DMS153 treated with DMSO at 0.1 percent for 48 hours (cell line): Measurements from ENCODE around the gene LPP.

Experiments used
- DNase-seq: peaks from one replicate; lab custom pipeline; 2025; ENCODE audit not compliant: unreplicated experiment; lab: John Stamatoyannopoulos, UW

The LPP gene

DNA sequence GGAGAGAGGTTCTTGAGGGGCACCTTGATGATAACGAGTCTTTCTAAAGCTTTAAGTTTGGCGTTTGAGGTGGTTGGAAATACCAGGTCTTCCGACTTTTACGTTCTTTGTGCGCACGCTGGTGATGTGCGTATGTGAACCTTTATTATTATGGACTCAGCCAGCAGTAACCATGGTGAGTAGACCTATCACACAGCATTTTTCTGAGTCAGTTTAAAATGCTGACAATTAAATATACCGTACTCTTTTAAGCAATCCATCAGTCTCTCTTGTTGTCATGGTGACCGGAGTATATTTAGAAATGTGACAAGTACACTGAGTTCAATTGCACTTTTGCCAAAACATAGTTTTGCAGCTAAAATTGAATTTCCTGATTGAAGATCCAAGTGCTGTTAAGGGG is 172.2 kb downstream of the LPP start:
- no peak for DNase-seq

DNA sequence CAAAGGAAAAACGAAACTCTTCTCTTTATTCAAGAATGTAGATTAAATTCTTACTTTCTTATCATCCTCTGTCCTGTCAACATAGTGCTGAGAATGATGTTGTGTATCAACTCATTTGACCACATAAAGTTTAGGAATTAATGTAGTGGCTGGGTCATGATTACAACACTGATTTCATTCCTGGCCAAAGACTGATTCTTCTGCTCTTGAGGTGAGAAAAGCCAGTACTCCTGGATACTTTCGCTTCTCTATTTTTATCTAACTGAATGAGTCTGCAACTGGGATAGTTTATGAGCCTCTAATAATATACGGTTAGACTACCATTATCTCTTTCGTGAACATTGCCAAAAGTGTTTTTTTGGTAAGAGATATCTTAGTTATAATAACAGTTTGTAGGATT is 173.0 kb downstream of the LPP start:
- no peak for DNase-seq

DNA sequence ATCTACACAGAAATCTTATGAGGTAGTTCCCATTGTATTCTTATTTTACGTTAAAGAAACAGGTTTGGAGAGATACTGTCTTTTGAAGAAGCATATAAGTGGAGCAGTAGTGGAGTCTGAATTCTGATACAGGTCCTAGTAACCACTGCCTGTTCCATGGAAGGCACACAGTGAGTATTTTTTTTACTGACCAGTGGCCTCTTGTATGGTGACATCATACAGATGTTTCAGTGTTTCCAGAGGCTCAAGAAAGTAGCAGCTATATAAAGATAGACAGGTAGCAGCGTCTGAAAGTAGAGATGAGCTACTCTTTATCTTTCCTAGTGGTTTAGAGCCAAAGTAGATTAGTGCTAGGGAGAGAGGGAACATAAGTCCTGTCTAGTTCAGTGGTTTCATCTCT is 173.5 kb downstream of the LPP start:
- no peak for DNase-seq

- no peak for DNase-seq
Measured at GRCh38 chr3:188330138-188330537, 176.2 kb downstream of the LPP start.

GRCh38 chr3:188331166-188331565 is 177.2 kb downstream of the LPP start:
- no peak for DNase-seq

DNA sequence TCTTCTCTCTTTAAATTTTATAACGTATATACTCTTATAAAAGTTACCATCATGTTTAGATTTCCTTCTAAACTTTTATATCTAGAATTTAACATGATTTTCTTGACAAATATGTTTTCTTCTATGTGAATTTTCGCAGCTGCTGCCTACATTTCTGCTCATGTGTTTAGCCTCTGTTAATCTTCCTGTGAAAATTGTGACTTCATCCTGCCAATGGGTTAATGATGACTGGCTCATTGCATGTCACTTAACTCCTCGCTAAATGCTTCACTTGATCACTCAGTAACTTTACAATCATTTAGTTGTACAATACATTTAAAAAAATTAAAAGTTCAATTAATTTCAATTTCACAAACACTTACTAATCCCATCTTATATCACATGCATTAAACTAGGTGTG is 178.1 kb downstream of the LPP start:
- DNase-seq, result no peak

- DNase-seq, result no peak
Measured at GRCh38 chr3:188335656-188336055, 181.7 kb downstream of the LPP start.

- no peak for DNase-seq
Measured at GRCh38 chr3:188336178-188336577, 182.2 kb downstream of the LPP start.

DNA sequence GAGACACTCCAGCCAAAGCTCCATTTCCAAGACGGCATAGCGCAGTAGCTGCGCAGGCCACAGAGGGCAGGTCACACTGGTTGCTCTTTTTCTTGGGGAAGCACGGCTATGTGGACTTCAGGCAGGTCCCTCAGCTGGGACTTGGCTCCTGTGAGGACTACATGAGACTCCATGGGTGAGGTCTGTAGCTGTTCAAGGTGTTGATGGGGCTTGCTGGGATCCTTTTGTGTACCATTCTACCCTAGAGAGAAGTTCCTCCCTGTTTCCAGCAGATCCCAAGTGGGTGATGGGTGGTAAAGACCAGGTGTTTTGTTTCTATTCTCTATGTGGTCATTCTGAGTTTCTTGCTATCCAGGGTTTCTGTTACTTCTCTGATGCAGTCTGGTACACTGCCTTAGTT is 183.3 kb downstream of the LPP start:
- no peak for DNase-seq

- DNase-seq, result no peak
Measured at GRCh38 chr3:188338086-188338485, 184.1 kb downstream of the LPP start.

GRCh38 chr3:188339410-188340295 is 185.7 kb downstream of the LPP start:
- no peak for DNase-seq

DNA sequence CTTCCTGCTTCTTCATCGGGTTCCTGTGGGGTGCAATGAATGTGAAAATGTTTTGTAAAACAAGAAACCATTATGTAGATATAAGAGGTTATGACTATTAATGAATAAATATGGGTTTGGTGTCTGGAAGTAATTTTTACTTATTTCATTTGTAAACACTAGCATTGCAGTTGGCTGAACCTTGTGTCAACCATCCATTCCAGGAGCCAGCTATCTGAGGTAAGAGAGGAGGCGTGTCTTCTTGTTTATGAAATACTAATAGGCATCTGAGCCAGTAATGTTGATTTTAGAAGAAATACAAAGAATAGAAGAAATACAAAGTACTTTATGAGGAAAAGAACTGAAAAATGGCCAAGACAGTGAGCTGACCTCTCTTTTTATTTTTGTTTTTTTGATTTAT is 187.5 kb downstream of the LPP start:
- no peak for DNase-seq

DNA sequence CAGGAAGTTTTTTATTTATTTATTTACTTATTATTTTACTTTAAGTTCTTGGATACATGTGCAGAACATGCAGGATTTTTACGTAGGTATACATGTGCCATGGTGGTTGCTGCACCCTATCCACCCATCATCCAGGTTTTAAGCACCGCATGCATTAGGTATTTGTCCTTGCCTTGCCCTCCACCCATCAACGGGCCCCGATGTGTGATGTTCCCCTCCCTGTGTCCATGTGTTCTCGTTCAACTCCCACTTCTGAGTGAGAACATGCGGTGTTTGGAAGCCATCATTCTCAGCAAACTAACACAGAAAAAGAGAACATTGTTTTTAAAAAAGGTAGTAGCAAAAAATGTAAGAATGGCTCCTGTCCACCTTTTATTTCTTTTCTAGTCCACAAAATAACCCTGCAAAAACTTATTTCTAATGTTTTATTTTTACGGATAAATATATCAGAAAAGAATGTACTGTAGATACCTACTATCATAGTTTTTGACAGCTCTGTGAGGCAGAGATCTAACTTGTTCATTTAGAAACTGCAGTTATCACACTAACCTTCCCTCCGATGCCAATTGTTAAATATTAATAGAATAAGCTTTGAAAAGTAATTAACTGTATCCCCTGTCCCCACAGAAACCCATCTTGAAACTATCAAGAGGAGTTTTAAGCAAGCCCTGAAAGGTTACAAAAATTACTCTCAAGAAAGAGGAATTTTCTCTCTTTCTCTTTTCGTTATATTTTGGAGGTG is 189.2 kb downstream of the LPP start:
- no peak for DNase-seq

GRCh38 chr3:188343894-188344293 is 189.9 kb downstream of the LPP start:
- DNase-seq, result no peak

DNA sequence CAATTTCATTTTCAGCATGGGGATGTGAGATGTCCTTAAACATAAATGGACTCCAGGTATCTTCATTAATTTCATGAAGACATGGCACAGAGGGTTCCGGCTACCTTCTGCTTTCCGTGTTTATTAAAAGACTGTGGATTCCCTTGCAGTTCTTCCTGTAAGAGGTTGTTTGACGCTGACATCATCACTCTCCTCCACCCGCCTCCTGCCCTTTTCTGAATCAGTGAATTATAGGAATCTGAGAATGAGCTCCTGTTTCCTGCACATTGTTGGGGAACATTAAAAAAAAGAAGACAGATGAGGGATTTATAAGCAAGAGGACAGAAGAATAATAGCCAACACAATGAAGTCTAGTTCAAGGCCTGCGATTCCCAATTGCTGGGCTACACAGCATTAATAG is 191.3 kb downstream of the LPP start:
- no peak for DNase-seq

GRCh38 chr3:188348435-188349244 is 194.7 kb downstream of the LPP start:
- no peak for DNase-seq

GRCh38 chr3:188349351-188349901 is 195.5 kb downstream of the LPP start:
- no peak for DNase-seq

GRCh38 chr3:188349933-188350332 is 196.0 kb downstream of the LPP start:
- no peak for DNase-seq

DNA sequence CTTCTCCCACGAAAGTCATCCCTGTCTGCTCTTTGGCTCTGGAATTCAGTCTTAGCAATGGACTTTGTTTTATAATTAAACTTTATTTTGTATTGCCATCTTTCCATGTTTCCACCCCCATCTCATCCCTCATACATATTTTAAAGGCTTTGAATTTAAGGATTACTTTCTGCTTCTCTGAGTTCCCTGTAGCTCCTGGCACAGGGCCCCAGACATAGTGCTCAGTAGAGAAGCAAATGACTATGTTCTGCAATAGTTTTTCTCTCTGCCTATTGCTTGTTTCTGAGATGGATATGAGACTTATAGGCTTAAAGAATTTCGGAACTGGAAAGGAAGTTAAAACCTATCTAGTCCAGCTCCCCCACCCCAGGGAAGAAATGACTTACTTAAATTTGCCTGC is 197.0 kb downstream of the LPP start:
- no peak for DNase-seq

DNA sequence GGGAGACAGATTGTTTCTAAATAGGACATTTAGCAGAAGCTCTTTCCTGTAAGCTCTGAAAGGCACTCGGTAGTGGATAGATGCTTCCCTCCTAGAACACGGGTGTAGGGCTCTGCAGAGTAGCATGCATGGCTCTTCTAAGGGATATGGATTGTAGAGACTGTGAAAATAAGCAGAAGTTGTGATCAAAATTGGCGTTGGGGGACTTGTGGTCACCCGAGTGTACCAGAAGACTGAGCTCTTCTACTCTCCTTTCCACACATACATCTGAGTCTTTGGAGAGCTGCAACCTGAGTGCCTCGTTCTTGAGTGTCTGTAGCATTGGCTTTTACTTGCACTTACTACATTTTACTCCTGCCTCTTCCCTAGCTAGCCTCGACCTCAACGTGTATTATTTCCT is 197.7 kb downstream of the LPP start:
- DNase-seq, result no peak

DNA sequence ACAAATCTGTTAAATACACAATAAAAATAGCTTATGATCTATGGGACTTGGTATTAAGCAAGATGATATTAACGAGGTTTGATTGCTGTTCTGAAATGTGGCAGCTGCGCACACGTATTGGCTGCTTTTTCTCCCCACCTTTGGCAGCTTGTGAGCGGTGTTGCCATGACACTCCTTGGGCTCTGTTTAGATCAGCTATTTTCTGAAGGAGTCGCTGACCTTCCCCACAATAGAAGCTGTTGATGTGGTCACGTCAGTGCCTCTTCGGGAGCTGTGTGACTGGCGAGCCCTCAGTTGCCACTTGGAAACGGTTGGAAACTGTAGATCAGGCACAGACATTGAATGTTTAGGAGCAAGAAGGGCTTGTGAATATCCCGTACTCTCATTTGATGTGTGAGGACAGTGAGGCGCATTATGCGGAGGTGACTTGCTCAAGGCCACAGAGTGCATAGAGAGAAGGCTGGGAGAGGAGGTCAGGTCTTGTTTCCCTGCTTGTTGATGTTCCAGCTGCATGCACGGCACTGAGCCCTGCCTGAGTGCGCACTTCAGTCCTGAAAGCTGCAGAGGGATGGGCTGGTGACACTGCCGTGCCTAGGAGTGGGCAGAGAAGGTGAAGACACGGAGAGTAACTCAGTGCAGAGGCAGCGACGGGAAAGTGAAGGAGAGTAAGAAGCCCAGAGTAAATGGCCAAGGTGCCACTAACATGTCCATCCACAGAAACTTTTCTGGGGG is 198.4 kb downstream of the LPP start:
- no peak for DNase-seq
